ENCODE results near the gene BRICD5.
A peak's percentile ranks its signal among the peaks of the same experiment; 100 is the strongest.
"Not testable (repeated sequence)": the region's sequence is repeated elsewhere in the genome, so short reads cannot be mapped to it uniquely, and the experiment has no call there.

The BRICD5 gene

GRCh38 chr16:2214719-2214968, 4.0 kb upstream of the BRICD5 start, which contains the start of gene PGP:
TSS of gene PGP (minus strand) at chr16:2214840. CDS start at chr16:2214777, 63 bp downstream.
- DNase-seq: no peak

GRCh38 chr16:2213817-2214718, 3.4 kb upstream of the BRICD5 start:
- peak; percentile 61 for DNase-seq

GRCh38 chr16:2212362-2213324, 2.0 kb upstream of the BRICD5 start:
- DNase-seq: peak; percentile 64

GRCh38 chr16:2211923-2212347, 1.3 kb upstream of the BRICD5 start:
- peak; percentile 63 for DNase-seq

GRCh38 chr16:2210009-2210332, 692 bp downstream of the BRICD5 start:
- no peak for DNase-seq

- DNase-seq: peak; percentile 60
Observed at GRCh38 chr16:2209258-2210008, 1.2 kb downstream of the BRICD5 start.

- no peak for DNase-seq
Observed at GRCh38 chr16:2208772-2209171, 1.9 kb downstream of the BRICD5 start.

- no peak for DNase-seq
Observed at GRCh38 chr16:2208308-2208707, 2.4 kb downstream of the BRICD5 start.

- no peak for DNase-seq
Observed at GRCh38 chr16:2207872-2208271, 2.8 kb downstream of the BRICD5 start.

GRCh38 chr16:2206780-2207433, 3.8 kb downstream of the BRICD5 start:
- no peak for DNase-seq

- no peak for DNase-seq
Observed at GRCh38 chr16:2206420-2206779, 4.3 kb downstream of the BRICD5 start.

- no peak for DNase-seq
Observed at GRCh38 chr16:2205967-2206313, 4.7 kb downstream of the BRICD5 start.

- DNase-seq: peak; percentile 98
Observed at GRCh38 chr16:2205104-2205966, 5.3 kb downstream of the BRICD5 start, which contains the start of gene MLST8. TSS of gene MLST8 (plus strand) at chr16:2205454. CDS start at chr16:2206086, 632 bp downstream.

- DNase-seq: peak; percentile 64
Observed at GRCh38 chr16:2204416-2205103, 6.1 kb downstream of the BRICD5 start.

GRCh38 chr16:2203119-2203688, 7.5 kb downstream of the BRICD5 start:
- DNase-seq: not testable (repeated sequence)

- no peak for DNase-seq
Observed at GRCh38 chr16:2200313-2200712, 10.3 kb downstream of the BRICD5 start.

GRCh38 chr16:2199621-2200139, 11.0 kb downstream of the BRICD5 start:
- DNase-seq: no peak

GRCh38 chr16:2199095-2199494, 11.6 kb downstream of the BRICD5 start:
- no peak for DNase-seq

- no peak for DNase-seq
Observed at GRCh38 chr16:2198283-2198682, 12.4 kb downstream of the BRICD5 start.

GRCh38 chr16:2197765-2198164, 12.9 kb downstream of the BRICD5 start:
- no peak for DNase-seq
